GM18498 (cell line): ENCODE measurements around the gene NRBF2.
"Not testable (repeated sequence)": the region's sequence is repeated elsewhere in the genome, so short reads cannot be mapped to it uniquely, and the experiment has no call there.

Source experiments
- ATAC-seq: cut with Tn5 transposase; IDR thresholded peaks from one replicate; pipeline ENCODE4 v1.9.1; 2021; ENCODE audit warnings: mild to moderate bottlenecking, moderate library complexity; ENCODE audit not compliant: unreplicated experiment

Gene NRBF2

GRCh38 chr10:63116452-63117072, 16.6 kb upstream of the NRBF2 start:
- no peak for ATAC-seq

GRCh38 chr10:63119041-63119440, 14.1 kb upstream of the NRBF2 start:
- no peak for ATAC-seq

- no peak for ATAC-seq
These were observed 12.6 kb upstream of the NRBF2 start for GRCh38 chr10:63120554-63120953.

GRCh38 chr10:63123727-63124362, 9.3 kb upstream of the NRBF2 start:
- ATAC-seq, result no peak

GRCh38 chr10:63125459-63125858, 7.7 kb upstream of the NRBF2 start:
- ATAC-seq, result no peak

- ATAC-seq, result no peak
These were observed 4.7 kb upstream of the NRBF2 start for GRCh38 chr10:63128443-63128842.

GRCh38 chr10:63129888-63130287, 3.2 kb upstream of the NRBF2 start:
- ATAC-seq, result no peak

GRCh38 chr10:63132651-63133055, 475 bp upstream of the NRBF2 start:
- ATAC-seq, result no peak

GRCh38 chr10:63133821-63134557, 861 bp downstream of the NRBF2 start:
- ATAC-seq, result no peak

- no peak for ATAC-seq
These were observed 4.2 kb downstream of the NRBF2 start for GRCh38 chr10:63137306-63137705.

- ATAC-seq, result no peak
These were observed 6.9 kb downstream of the NRBF2 start for GRCh38 chr10:63140077-63140476.

GRCh38 chr10:63142136-63142535, 9.0 kb downstream of the NRBF2 start:
- ATAC-seq, result no peak

- no peak for ATAC-seq
These were observed 10.9 kb downstream of the NRBF2 start for GRCh38 chr10:63143987-63144386.

- no peak for ATAC-seq
These were observed 12.7 kb downstream of the NRBF2 start for GRCh38 chr10:63145782-63146181.

GRCh38 chr10:63146503-63146902, 13.4 kb downstream of the NRBF2 start:
- no peak for ATAC-seq

GRCh38 chr10:63150745-63151144, 17.6 kb downstream of the NRBF2 start:
- no peak for ATAC-seq

- ATAC-seq, result not testable (repeated sequence)
These were observed 20.9 kb downstream of the NRBF2 start for GRCh38 chr10:63153868-63154545.

- no peak for ATAC-seq
These were observed 21.6 kb downstream of the NRBF2 start for GRCh38 chr10:63154546-63155387.

- ATAC-seq, result no peak
These were observed 22.4 kb downstream of the NRBF2 start for GRCh38 chr10:63155388-63156020.

GRCh38 chr10:63156236-63156635, 23.1 kb downstream of the NRBF2 start:
- no peak for ATAC-seq
